Common myeloid progenitor, CD34-positive (primary cell): Measurements from ENCODE around the gene SLC35E1.

Experiments used
- CTCF ChIA-PET: fragments of 350-600 bp; sonication (Branson Sonifier 250); formaldehyde crosslinking; loops from one replicate; lab custom pipeline; 2021; ENCODE audit warnings: antibody characterized with exemption; lab: Charles Lee
- POLR2A ChIA-PET: fragments of 350-600 bp; sonication (Branson Sonifier 250); formaldehyde crosslinking; loops from one replicate; lab custom pipeline; 2021; ENCODE audit warnings: antibody characterized with exemption; lab: Charles Lee
- DNase-seq, 3 donors: peaks; one replicate each; pipeline versions ENCODE4 v3.0.0 to v3.0.0-alpha.2; 2013
- H3K27ac ChIP-seq, 2 experiments: 1 replicate in 1 of 2; 2 replicates in 1 of 2; pipeline ENCODE4 v1.7.0; 2013; ENCODE audit warnings: inconsistent platforms in 2 of 2, low read length in 2 of 2, mild to moderate bottlenecking in 2 of 2, low read depth in 1 of 2, moderate library complexity in 1 of 2; ENCODE audit not compliant: severe bottlenecking in 2 of 2, insufficient read depth in 1 of 2, poor library complexity in 1 of 2
- H3K27me3 ChIP-seq, 5 experiments: replicated peaks in 2 of 5; 1 replicate in 3 of 5; 2 replicates in 2 of 5; pipeline versions ENCODE4 v1.6.1 to v1.7.0; 2013; ENCODE audit warnings: low read length in 4 of 5, mild to moderate bottlenecking in 2 of 5, moderate library complexity in 2 of 5, inconsistent platforms in 1 of 5; ENCODE audit not compliant: insufficient read depth in 5 of 5, control insufficient read depth in 4 of 5
- H3K36me3 ChIP-seq, 4 experiments: 1 replicate in 2 of 4; 2 replicates in 2 of 4; pipeline versions ENCODE4 v1.6.1 to v1.7.0; 2013; ENCODE audit warnings: low read length in 3 of 4, control low read depth in 1 of 4, mild to moderate bottlenecking in 1 of 4; ENCODE audit not compliant: control insufficient read depth in 4 of 4, insufficient read depth in 4 of 4
- H3K4me1 ChIP-seq, 4 experiments: 1 replicate in 3 of 4; 2 replicates in 1 of 4; pipeline versions ENCODE4 v1.6.1 to v1.7.1; 2013; ENCODE audit warnings: low read length in 3 of 4, mild to moderate bottlenecking in 3 of 4, control low read depth in 1 of 4, inconsistent platforms in 1 of 4, moderate library complexity in 1 of 4; ENCODE audit not compliant: control insufficient read depth in 4 of 4, insufficient read depth in 4 of 4; ENCODE audit errors: control extremely low read depth in 1 of 4
- H3K4me3 ChIP-seq, 7 experiments: 1 replicate in 4 of 7; 2 replicates in 3 of 7; pipeline versions ENCODE4 v1.5.1 to v1.7.0; 2013; ENCODE audit warnings: mild to moderate bottlenecking in 7 of 7, low read length in 6 of 7, moderate library complexity in 6 of 7, inconsistent platforms in 2 of 7, low read depth in 2 of 7, control low read depth in 1 of 7; ENCODE audit not compliant: insufficient read depth in 4 of 7, control insufficient read depth in 1 of 7; ENCODE audit errors: extremely low read depth in 1 of 7
- H3K9me3 ChIP-seq, 5 experiments: 1 replicate in 4 of 5; 2 replicates in 1 of 5; pipeline versions ENCODE4 v1.6.1 to v1.7.1; 2013; ENCODE audit warnings: low read length in 4 of 5, mild to moderate bottlenecking in 2 of 5, inconsistent platforms in 1 of 5, low read depth in 1 of 5, moderate library complexity in 1 of 5; ENCODE audit not compliant: control insufficient read depth in 4 of 5, insufficient read depth in 2 of 5; ENCODE audit errors: control extremely low read depth in 1 of 5
- WGBS: methylation state at CpG from one replicate; pipeline ENCODE4 v1.1.5; 2013; ENCODE audit not compliant: insufficient coverage; 5-methylcytosine and 5-hydroxymethylcytosine counted together

SLC35E1 gene

GRCh38 chr19:16537111-16537510 is 35.1 kb downstream of the SLC35E1 start:
- POLR2A ChIA-PET: interaction anchor here (0.6 kb wide), 1 partner anchor 25 kb away, joined by 4 read pairs; no protein-coding TSS in a partner anchor
- H3K4me1 ChIP-seq: peaks cover 3 to 13% (median 12%) of the 10 kb centered on the region in 4 experiments
- H3K9me3 ChIP-seq: no peaks in the 10 kb centered on the region
- peaks cover 2 to 75% (median 47%) of the 10 kb centered on the region in 4 experiments for H3K36me3 ChIP-seq
- no peak overlapping the region for H3K4me3 ChIP-seq
- H3K27me3 ChIP-seq: no peaks in the 10 kb centered on the region
- H3K27ac ChIP-seq: no peak overlapping the region
- 98% methylated on average over 11 of the region's 13 CpGs for WGBS
- CTCF ChIA-PET: interaction anchor here (0.7 to 1.2 kb wide), 3 partner anchors 31 to 1420 kb away, joined by 3 to 4 read pairs (median 3); no protein-coding TSS in a partner anchor
- DNase-seq: no peak

DNA sequence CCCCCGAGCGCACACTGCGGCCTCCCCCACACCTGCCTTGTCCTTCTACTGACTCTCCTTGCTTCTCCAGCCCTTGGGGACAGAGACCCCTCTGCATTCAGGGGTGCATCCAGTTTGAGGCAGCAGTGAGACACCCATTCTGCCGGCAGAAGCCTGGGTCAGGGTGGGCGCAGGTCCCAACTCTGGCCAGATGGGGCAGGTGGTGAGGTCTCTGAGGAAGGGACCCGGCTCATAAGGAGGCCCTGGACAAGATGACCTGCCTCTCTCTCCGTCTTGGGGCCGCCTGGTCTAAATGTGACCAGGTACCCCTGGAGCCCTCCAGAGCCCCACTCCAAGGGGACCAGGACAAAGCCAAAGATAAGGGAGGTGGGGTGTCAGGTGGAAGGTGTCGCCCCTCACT is 36.1 kb downstream of the SLC35E1 start:
- Histone ChIP-seq H3K9me3 (no peaks in the 10 kb centered on the region), H3K4me1 (peaks cover under 1 to 8% (median 6%) of the 10 kb centered on the region in 4 experiments), H3K4me3 (no peak overlapping the region), H3K27ac (no peak overlapping the region), H3K27me3 (no peaks in the 10 kb centered on the region), H3K36me3 (peaks cover 4 to 84% (median 55%) of the 10 kb centered on the region in 4 experiments)
- DNase-seq: no peak
- POLR2A ChIA-PET: no interaction called here
- 95% methylated on average over 6 of the region's 9 CpGs for WGBS
- CTCF ChIA-PET: no interaction called here

DNA sequence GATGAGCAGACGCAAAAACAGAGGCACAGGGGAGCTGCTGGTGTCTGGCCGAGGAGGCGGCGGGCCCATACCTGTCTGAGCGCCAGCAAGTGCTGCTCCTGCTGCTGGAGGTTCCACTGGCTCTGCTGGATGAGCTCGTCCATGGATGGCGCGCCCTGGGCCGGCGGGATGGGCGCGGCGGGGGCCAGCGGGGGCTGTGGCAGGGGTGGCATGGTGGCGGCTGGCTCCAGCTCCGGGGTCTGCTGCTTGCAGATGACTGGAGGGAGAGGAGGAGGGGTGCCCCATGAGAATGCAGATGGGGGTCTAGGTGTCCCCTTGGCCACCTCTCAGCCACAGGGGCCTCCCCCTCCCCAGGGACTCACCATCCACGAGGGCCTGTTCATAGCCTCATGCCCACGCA is 36.8 kb downstream of the SLC35E1 start:
- CTCF ChIA-PET: interaction anchor here (0.6 to 1.7 kb wide), 3 partner anchors 18 to 42 kb away, joined by 3 read pairs; no protein-coding TSS in a partner anchor
- H3K9me3 ChIP-seq: no peaks in the 10 kb centered on the region
- no peak for DNase-seq
- H3K27ac ChIP-seq: no peak overlapping the region
- peaks cover 4 to 87% (median 61%) of the 10 kb centered on the region in 4 experiments for H3K36me3 ChIP-seq
- no peaks in the 10 kb centered on the region for H3K27me3 ChIP-seq
- H3K4me1 ChIP-seq: peaks cover 0 to 2% (median under 1%) of the 10 kb centered on the region in 4 experiments
- WGBS: 97% methylated on average over 15 of the region's 18 CpGs
- POLR2A ChIA-PET: interaction anchor here (0.6 kb wide), 1 partner anchor 94 kb away, joined by 3 read pairs; no protein-coding TSS in a partner anchor
- no peak overlapping the region for H3K4me3 ChIP-seq

DNA sequence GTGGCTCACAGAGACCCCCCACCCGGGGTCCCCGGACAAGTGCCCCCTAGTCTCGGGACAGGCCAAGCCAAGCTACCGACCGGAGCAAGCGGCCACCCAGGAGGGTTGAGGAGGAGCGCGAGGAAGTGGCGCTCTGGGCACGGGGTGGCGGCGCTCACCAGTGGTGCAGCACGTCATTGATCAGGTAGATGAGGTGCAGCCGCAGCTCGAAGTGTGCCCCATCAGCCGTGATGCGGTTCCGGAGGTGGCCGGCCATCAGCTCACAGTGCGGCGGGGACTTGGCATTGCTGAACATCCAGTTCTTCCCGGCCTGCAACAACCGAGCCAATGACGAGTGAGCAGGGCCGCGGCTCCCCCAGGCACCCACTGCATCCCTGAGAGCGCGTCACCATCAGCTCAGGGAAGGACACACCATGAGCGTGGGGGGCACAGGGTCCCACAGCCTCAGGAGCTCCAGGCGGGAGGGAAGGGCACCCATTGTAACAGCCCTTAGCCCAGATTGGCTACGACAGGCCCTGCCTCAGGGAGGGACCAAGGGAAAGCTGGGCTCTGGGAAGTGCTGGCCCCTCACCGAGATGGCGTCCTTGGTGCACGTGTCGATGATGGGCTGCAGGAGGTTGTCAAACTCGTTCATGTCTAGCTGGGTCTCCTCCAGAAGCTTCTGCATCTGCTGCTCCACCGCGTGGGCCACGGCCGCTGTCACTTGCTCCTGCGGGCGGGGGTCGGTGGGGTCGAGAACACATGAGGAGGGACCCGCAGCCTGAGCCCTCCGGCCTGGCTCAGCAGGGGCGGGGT is 39.6 kb downstream of the SLC35E1 start:
- WGBS: 96% methylated on average over 47 of the region's 47 CpGs
- H3K27me3 ChIP-seq: no peaks in the 10 kb centered on the region
- H3K27ac ChIP-seq: no peak overlapping the region
- ChIA-PET CTCF (interaction anchor here (1.0 to 1.5 kb wide), 2 partner anchors 75 to 79 kb away, joined by 3 read pairs; no protein-coding TSS in a partner anchor), POLR2A (no interaction called here)
- H3K36me3 ChIP-seq: peaks cover 11 to 93% (median 75%) of the 10 kb centered on the region in 4 experiments
- no peak overlapping the region for H3K4me3 ChIP-seq
- no peaks in the 10 kb centered on the region for H3K4me1 ChIP-seq
- DNase-seq: no peak
- no peaks in the 10 kb centered on the region for H3K9me3 ChIP-seq

DNA sequence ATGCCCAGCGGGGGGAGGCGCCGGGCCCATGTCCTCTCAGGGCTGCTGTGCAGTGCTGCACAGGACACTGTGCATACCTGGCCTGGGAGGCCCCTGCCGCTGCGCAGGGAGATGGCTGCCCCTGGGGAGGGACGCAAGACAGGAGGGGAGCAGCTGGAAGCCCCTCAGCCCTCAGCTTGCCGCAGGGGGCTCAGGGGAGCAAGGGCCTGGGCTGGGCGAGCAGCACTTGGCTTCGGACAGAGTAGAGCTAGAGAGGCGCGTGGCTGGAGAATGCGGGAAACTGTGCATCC is 40.9 kb downstream of the SLC35E1 start:
- H3K36me3 ChIP-seq: peaks cover 13 to 95% (median 79%) of the 10 kb centered on the region in 4 experiments
- no peak overlapping the region for H3K27ac ChIP-seq
- no peaks in the 10 kb centered on the region for H3K4me1 ChIP-seq
- H3K4me3 ChIP-seq: no peak overlapping the region
- ChIA-PET POLR2A (no interaction called here), CTCF (interaction anchor here (0.9 to 1.5 kb wide), 2 partner anchors 60 to 76 kb away, joined by 3 read pairs; no protein-coding TSS in a partner anchor)
- WGBS: 95% methylated on average over 12 of the region's 12 CpGs
- H3K27me3 ChIP-seq: no peaks in the 10 kb centered on the region
- no peak for DNase-seq
- H3K9me3 ChIP-seq: no peaks in the 10 kb centered on the region

GRCh38 chr19:16530540-16531379 is 41.5 kb downstream of the SLC35E1 start:
- Histone ChIP-seq H3K36me3 (peaks cover 13 to 95% (median 77%) of the 10 kb centered on the region in 4 experiments), H3K9me3 (no peaks in the 10 kb centered on the region), H3K4me1 (no peaks in the 10 kb centered on the region), H3K27ac (no peak overlapping the region), H3K27me3 (no peaks in the 10 kb centered on the region), H3K4me3 (no peak overlapping the region)
- DNase-seq: no peak
- POLR2A ChIA-PET: no interaction called here
- 96% methylated on average over 35 of the region's 43 CpGs for WGBS
- CTCF ChIA-PET: interaction anchor here (0.9 kb wide), 1 partner anchor 60 kb away, joined by 3 read pairs; no protein-coding TSS in a partner anchor
